Uterus (tissue), 4 donors: ENCODE results near the gene NUP50. TPM values are rescaled to one million over a fixed set of nuclear protein-coding genes. Genes with fewer than 3 reads are reported as not detected.

Experiments used
- DNase-seq, 2 donors: peaks; one replicate each; pipeline ENCODE4 v3.0.0-alpha.2; 2019 to 2020
- H3K27ac ChIP-seq, 2 donors: fragments of 200-600 bp; sonication (generic); 1 replicate in 1 of 2; 2 replicates in 1 of 2; pipeline ENCODE4 v1.5.1; 2016 to 2018
- H3K27me3 ChIP-seq, 2 donors: fragments of 200-600 bp; sonication (generic); one replicate each; pipeline ENCODE4 v1.5.1; 2018 to 2019; ENCODE audit warnings: control low read depth in 1 of 2
- H3K36me3 ChIP-seq, 2 donors: fragments of 200-600 bp; sonication (generic); one replicate each; pipeline ENCODE4 v1.5.1; 2019; ENCODE audit warnings: control low read depth in 1 of 2
- H3K4me1 ChIP-seq, 2 donors: fragments of 200-600 bp; sonication (generic); one replicate each; pipeline ENCODE4 v1.5.1; 2018 to 2019; ENCODE audit warnings: control low read depth in 1 of 2
- H3K4me3 ChIP-seq, 2 donors: fragments of 200-600 bp; sonication (generic); 1 replicate in 1 of 2; 2 replicates in 1 of 2; pipeline ENCODE4 v1.5.1; 2018 to 2019; ENCODE audit warnings: mild to moderate bottlenecking in 1 of 2
- H3K9me3 ChIP-seq, 2 donors: fragments of 200-600 bp; sonication (generic); one replicate each; pipeline ENCODE4 v1.5.1; 2019; ENCODE audit warnings: control low read depth in 1 of 2
- CTCF ChIP-seq, 4 experiments: fragments of 200-600 bp in 2 of 4; fragments of 450-650 bp in 2 of 4; sonication (generic) in 2 of 4; IDR thresholded peaks; one replicate each; pipeline ENCODE4 v1.5.1; 2016 to 2019; ENCODE audit warnings: antibody characterized with exemption in 4 of 4, mild to moderate bottlenecking in 2 of 4, moderate library complexity in 1 of 4
- POLR2A ChIP-seq, 2 donors: fragments of 450-650 bp; IDR thresholded peaks; one replicate each; pipeline ENCODE4 v1.6.1; 2016; ENCODE audit warnings: antibody characterized with exemption in 2 of 2, mild to moderate bottlenecking in 1 of 2, moderate library complexity in 1 of 2
- intact Hi-C: fragments of 100-400 bp; cut with DNase I; formaldehyde crosslinking; loops from one replicate; pipeline ENCODE4 v1.15.1; 2023; ENCODE audit warnings: low total_unique reads
- total RNA-seq, 4 donors: library from RNA; depleted of rRNA in 3 of 4; stranded (reverse); fragments of >200 nt in 3 of 4; gene quantifications; one replicate each; pipeline versions ENCODE4 v1.1.0 to v1.2.4, GENCODE V29; 2014 to 2023
- donor health status: DM: yes; HTN: yes; CAD: no.

The NUP50 gene
- total RNA-seq, 4 donors from 2014 or later, result 45.7 to 558 (median 101) TPM

- no peaks in the 10 kb centered on the region for H3K27me3 ChIP-seq
- H3K9me3 ChIP-seq, result no peaks in the 10 kb centered on the region
- no peak for TF ChIP-seq CTCF (IDR thresholded peaks at IDR 0.05)
- TF ChIP-seq POLR2A (IDR thresholded peaks at IDR 0.05), result no peak
- no peak for DNase-seq
- H3K27ac ChIP-seq, result peak overlapping the region in 1 of 2 donors; percentile 79
- H3K4me1 ChIP-seq, result peaks cover 5% of the 10 kb centered on the region in 2 donors
- peak overlapping the region in 1 of 2 donors; percentile 83 for H3K4me3 ChIP-seq
- intact Hi-C loops, result no loop called here
- H3K36me3 ChIP-seq, result no peaks in the 10 kb centered on the region
Observed at GRCh38 chr22:45162531-45162930, 1.2 kb upstream of the NUP50 start.

GRCh38 chr22:45163099-45163450 is 650 bp upstream of the NUP50 start:
- peak overlapping the region; percentile 79 to 87 for H3K27ac ChIP-seq
- no peak for TF ChIP-seq POLR2A (IDR thresholded peaks at IDR 0.05)
- no peak for TF ChIP-seq CTCF (IDR thresholded peaks at IDR 0.05)
- intact Hi-C loops, result no loop called here
- H3K4me1 ChIP-seq, result peaks cover 5% of the 10 kb centered on the region in 2 donors
- DNase-seq, result no peak
- no peaks in the 10 kb centered on the region for H3K9me3 ChIP-seq
- peak overlapping the region; percentile 81 to 83 for H3K4me3 ChIP-seq
- H3K27me3 ChIP-seq, result no peaks in the 10 kb centered on the region
- no peaks in the 10 kb centered on the region for H3K36me3 ChIP-seq

- no peaks in the 10 kb centered on the region for H3K36me3 ChIP-seq
- TF ChIP-seq POLR2A (IDR thresholded peaks at IDR 0.05) (no peak), CTCF (IDR thresholded peaks at IDR 0.05) (no peak)
- H3K27me3 ChIP-seq, result no peaks in the 10 kb centered on the region
- H3K9me3 ChIP-seq, result no peaks in the 10 kb centered on the region
- intact Hi-C loops, result no loop called here
- peaks cover 5% of the 10 kb centered on the region in 2 donors for H3K4me1 ChIP-seq
- DNase-seq, result peak; percentile 32 to 36
- H3K27ac ChIP-seq, result peak overlapping the region; percentile 79 to 87
- H3K4me3 ChIP-seq, result peak overlapping the region; percentile 81 to 83
Observed at GRCh38 chr22:45164270-45165088, 754 bp downstream of the NUP50 start.

GRCh38 chr22:45166932-45167331 is 3.2 kb downstream of the NUP50 start:
- Histone ChIP-seq H3K36me3 (no peaks in the 10 kb centered on the region), H3K9me3 (no peaks in the 10 kb centered on the region), H3K4me1 (peaks cover 5% of the 10 kb centered on the region in 2 donors), H3K27me3 (no peaks in the 10 kb centered on the region), H3K27ac (no peak overlapping the region), H3K4me3 (no peak overlapping the region)
- intact Hi-C loops, result no loop called here
- no peak for TF ChIP-seq POLR2A (IDR thresholded peaks at IDR 0.05)
- TF ChIP-seq CTCF (IDR thresholded peaks at IDR 0.05), result no peak
- DNase-seq, result no peak

GRCh38 chr22:45169591-45170466 is 6.1 kb downstream of the NUP50 start:
- intact Hi-C loops, result no loop called here
- H3K9me3 ChIP-seq, result no peaks in the 10 kb centered on the region
- H3K27me3 ChIP-seq, result no peaks in the 10 kb centered on the region
- no peaks in the 10 kb centered on the region for H3K36me3 ChIP-seq
- TF ChIP-seq CTCF (IDR thresholded peaks at IDR 0.05) (no peak), POLR2A (IDR thresholded peaks at IDR 0.05) (no peak)
- H3K4me1 ChIP-seq, result peaks cover 4% of the 10 kb centered on the region in 2 donors
- DNase-seq, result no peak
- H3K27ac ChIP-seq, result no peak overlapping the region
- no peak overlapping the region for H3K4me3 ChIP-seq
